Spleen (tissue), 7 donors: Measurements from ENCODE around the gene PROM1.

Experiments used
- CTCF ChIP-seq, 11 experiments: fragments of 200-600 bp in 7 of 11; fragments of 450-650 bp in 4 of 11; sonication (generic) in 4 of 11; IDR thresholded peaks in 8 of 11; conservative IDR thresholded peaks in 3 of 11; 1 replicate in 7 of 11; 2 replicates in 4 of 11; pipeline versions ENCODE4 v1.4.0 to v1.8.0; 2016 to 2021; ENCODE audit warnings: antibody characterized with exemption in 11 of 11, inconsistent platforms in 4 of 11, mild to moderate bottlenecking in 1 of 11
- POLR2A ChIP-seq, 3 donors: fragments of 450-650 bp; IDR thresholded peaks; one replicate each; pipeline ENCODE4 v1.5.1; 2017; ENCODE audit warnings: antibody characterized with exemption in 3 of 3, mild to moderate bottlenecking in 1 of 3
- POLR2AphosphoS5 ChIP-seq, 3 donors: sonication (generic); formaldehyde crosslinking; IDR thresholded peaks; one replicate each; pipeline ENCODE4 v1.5.1; 2017; ENCODE audit warnings: antibody characterized with exemption in 3 of 3
- donor health status: DM: no; HTN: no; CAD: no; lungs with moderate emphysema.
- donor health status: DM: no; HTN: no; CAD: no.
- donor health status: DM: no; HTN: no; CAD: no.

DNA sequence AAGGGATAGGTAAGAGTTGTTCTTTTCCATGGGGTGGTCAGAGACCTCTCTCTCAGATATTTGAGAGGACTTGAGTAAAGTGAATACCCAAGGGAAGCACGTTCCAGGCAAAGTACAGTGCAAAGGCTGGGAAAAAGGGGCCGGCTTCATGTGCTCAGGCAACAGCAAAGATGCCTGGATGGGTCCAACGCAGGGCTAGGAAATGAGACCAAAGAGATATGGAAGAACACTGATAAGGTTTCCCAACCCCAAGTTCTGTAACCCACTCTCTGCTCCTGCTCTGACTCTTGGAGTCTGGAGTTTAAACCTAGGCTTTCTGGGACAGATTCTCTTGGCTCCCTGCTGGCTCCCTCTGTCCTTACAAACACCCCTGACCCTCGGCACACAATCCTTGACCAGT is 36.2 kb upstream of the PROM1 start:
- TF ChIP-seq POLR2AphosphoS5 (IDR thresholded peaks at IDR 0.05) = no peak
- TF ChIP-seq CTCF (IDR thresholded peaks at IDR 0.05 in 8 of 11, conservative IDR thresholded peaks at IDR 0.05 in 3 of 11) = no peak
- TF ChIP-seq POLR2A (IDR thresholded peaks at IDR 0.05) = no peak
